NCI-H526 (cell line): ENCODE results near the gene UBE3A.
"Not testable (repeated sequence)": the region's sequence is repeated elsewhere in the genome, so short reads cannot be mapped to it uniquely, and the experiment has no call there.

ENCODE experiments used
- DNase-seq, 2 experiments: peaks; one replicate each; lab custom pipeline; 2025; lab: John Stamatoyannopoulos, UW

The UBE3A gene

GRCh38 chr15:25437777-25438600 lies 835 bp downstream of the UBE3A start:
- DNase-seq, result peak; percentile 2 to 65

- no peak for DNase-seq
Observed at GRCh38 chr15:25436707-25437106, 2.1 kb downstream of the UBE3A start.

GRCh38 chr15:25435474-25436243 lies 3.2 kb downstream of the UBE3A start:
- DNase-seq, result no peak

GRCh38 chr15:25433118-25433865 lies 5.5 kb downstream of the UBE3A start:
- no peak for DNase-seq

GRCh38 chr15:25431836-25432561 lies 6.8 kb downstream of the UBE3A start:
- DNase-seq, result no peak

GRCh38 chr15:25427861-25428260 lies 11.0 kb downstream of the UBE3A start:
- DNase-seq, result no peak

GRCh38 chr15:25426896-25427610 lies 11.8 kb downstream of the UBE3A start:
- DNase-seq, result no peak

- DNase-seq, result no peak
Observed at GRCh38 chr15:25424073-25424472, 14.8 kb downstream of the UBE3A start.

GRCh38 chr15:25422021-25422420 lies 16.8 kb downstream of the UBE3A start:
- no peak for DNase-seq

- no peak for DNase-seq
Observed at GRCh38 chr15:25418202-25418601, 20.6 kb downstream of the UBE3A start.

GRCh38 chr15:25417604-25418003 lies 21.2 kb downstream of the UBE3A start:
- DNase-seq, result no peak

- DNase-seq, result no peak
Observed at GRCh38 chr15:25416693-25417092, 22.1 kb downstream of the UBE3A start.

GRCh38 chr15:25415707-25416106 lies 23.1 kb downstream of the UBE3A start:
- DNase-seq, result no peak

GRCh38 chr15:25415217-25415616 lies 23.6 kb downstream of the UBE3A start:
- no peak for DNase-seq

- DNase-seq, result no peak
Observed at GRCh38 chr15:25410649-25411048, 28.2 kb downstream of the UBE3A start.

- not testable (repeated sequence) for DNase-seq
Observed at GRCh38 chr15:25409731-25410130, 29.1 kb downstream of the UBE3A start.

GRCh38 chr15:25408929-25409328 lies 29.9 kb downstream of the UBE3A start:
- DNase-seq, result no peak

GRCh38 chr15:25408428-25408827 lies 30.4 kb downstream of the UBE3A start:
- DNase-seq, result no peak

- no peak for DNase-seq
Observed at GRCh38 chr15:25407950-25408349, 30.9 kb downstream of the UBE3A start.

GRCh38 chr15:25406846-25407245 lies 32.0 kb downstream of the UBE3A start:
- no peak for DNase-seq

- DNase-seq, result no peak
Observed at GRCh38 chr15:25406261-25406660, 32.6 kb downstream of the UBE3A start.
